Measurements from ENCODE around the gene GCLC.

GCLC gene

GRCh38 chr6:53523511-53524454 is 21.1 kb downstream of the GCLC start:
- FAIRE-seq = no peak

- no peak for FAIRE-seq
Observed at GRCh38 chr6:53520320-53520928, 24.5 kb downstream of the GCLC start.

- no peak for FAIRE-seq
Observed at GRCh38 chr6:53518862-53519261, 26.0 kb downstream of the GCLC start.

GRCh38 chr6:53517021-53517420 is 27.9 kb downstream of the GCLC start:
- no peak for FAIRE-seq

GRCh38 chr6:53514677-53515076 is 30.2 kb downstream of the GCLC start:
- FAIRE-seq = no peak

- FAIRE-seq = no peak
Observed at GRCh38 chr6:53513519-53513966, 31.4 kb downstream of the GCLC start.

- no peak for FAIRE-seq
Observed at GRCh38 chr6:53513056-53513455, 31.8 kb downstream of the GCLC start.

- FAIRE-seq = no peak
Observed at GRCh38 chr6:53512626-53513025, 32.3 kb downstream of the GCLC start.

- FAIRE-seq = no peak
Observed at GRCh38 chr6:53510746-53511145, 34.2 kb downstream of the GCLC start.

- FAIRE-seq = no peak
Observed at GRCh38 chr6:53506872-53507271, 38.0 kb downstream of the GCLC start.

GRCh38 chr6:53504512-53504911 is 40.4 kb downstream of the GCLC start:
- no peak for FAIRE-seq

- no peak for FAIRE-seq
Observed at GRCh38 chr6:53503060-53503459, 41.8 kb downstream of the GCLC start.

GRCh38 chr6:53501432-53501831 is 43.5 kb downstream of the GCLC start:
- FAIRE-seq = no peak

GRCh38 chr6:53500095-53500494 is 44.8 kb downstream of the GCLC start:
- FAIRE-seq = no peak

- no peak for FAIRE-seq
Observed at GRCh38 chr6:53499094-53499493, 45.8 kb downstream of the GCLC start.

GRCh38 chr6:53498649-53499048 is 46.3 kb downstream of the GCLC start:
- no peak for FAIRE-seq

GRCh38 chr6:53497905-53498304 is 47.0 kb downstream of the GCLC start:
- no peak for FAIRE-seq

GRCh38 chr6:53496797-53497375 is 48.0 kb downstream of the GCLC start:
- no peak for FAIRE-seq

GRCh38 chr6:53495506-53496499 is 49.1 kb downstream of the GCLC start:
- FAIRE-seq = no peak

GRCh38 chr6:53494076-53494475 is 50.8 kb downstream of the GCLC start:
- FAIRE-seq = no peak

- no peak for FAIRE-seq
Observed at GRCh38 chr6:53493635-53494025, 51.3 kb downstream of the GCLC start.

- FAIRE-seq = peak; percentile 95
Observed at GRCh38 chr6:53492860-53493634, 51.9 kb downstream of the GCLC start.

Data from A204.1 (cell line).